ENCODE results near the gene SLC1A3.
"Not testable (repeated sequence)": the region's sequence is repeated elsewhere in the genome, so short reads cannot be mapped to it uniquely, and the experiment has no call there.

SLC1A3 gene

DNA sequence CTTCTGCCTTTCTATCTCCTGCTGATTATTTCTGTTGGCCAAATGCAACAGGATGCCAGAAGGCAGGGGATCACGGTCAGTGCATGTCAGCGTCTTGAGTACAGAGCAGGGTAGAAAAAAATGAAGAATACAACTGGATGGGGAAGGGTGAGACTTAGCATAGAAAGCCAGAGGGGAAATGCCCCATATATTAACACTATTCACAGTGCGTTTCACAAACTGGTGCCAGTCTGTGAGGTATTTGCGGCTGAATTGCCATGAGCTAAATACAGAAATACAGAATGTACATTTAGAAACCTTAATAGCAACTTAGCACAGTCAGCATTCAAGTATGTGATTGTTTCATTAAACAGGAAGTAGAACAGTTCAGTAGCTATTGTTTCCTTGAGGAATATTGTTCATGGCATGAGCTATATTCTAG, 31.0 kb upstream of the SLC1A3 start:
- H3K4me3 ChIP-seq (ENCODE audit: low read depth, low read length): no peak overlapping the region
- no peak for TF ChIP-seq CTCF (IDR thresholded peaks at IDR 0.05; ENCODE audit: low read depth, low read length)

- TF ChIP-seq CTCF (IDR thresholded peaks at IDR 0.05; ENCODE audit: low read depth, low read length): no peak
These were observed 29.7 kb upstream of the SLC1A3 start for GRCh38 chr5:36576721-36577120.

DNA sequence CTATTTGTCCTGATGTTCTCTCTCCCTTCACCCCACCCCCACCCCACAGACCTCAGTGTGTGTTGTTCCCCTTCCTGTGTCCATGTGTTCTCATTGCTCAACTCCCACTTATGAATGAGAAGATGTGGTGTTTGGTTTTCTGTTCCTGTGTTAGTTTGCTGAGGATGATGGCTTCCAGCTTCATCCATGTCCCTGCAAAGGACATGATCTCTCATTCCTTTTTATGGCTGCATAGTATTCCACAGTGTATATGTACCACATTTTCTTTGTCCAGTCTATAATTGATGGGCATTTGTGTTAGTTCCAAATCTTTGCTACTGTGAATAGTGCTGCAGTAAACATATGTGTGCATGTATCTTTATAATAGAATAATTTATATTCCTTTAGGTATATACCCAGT, 26.5 kb upstream of the SLC1A3 start:
- H3K4me3 ChIP-seq (ENCODE audit: low read depth, low read length): not testable (repeated sequence)

More at GRCh38 chr5:36576721-36577120, 29.7 kb upstream of the SLC1A3 start:
- no peak overlapping the region for H3K4me3 ChIP-seq (ENCODE audit: low read depth, low read length)

GRCh38 chr5:36581070-36581469, 25.3 kb upstream of the SLC1A3 start:
- no peak for TF ChIP-seq CTCF (IDR thresholded peaks at IDR 0.05; ENCODE audit: low read depth, low read length)
- no peak overlapping the region for H3K4me3 ChIP-seq (ENCODE audit: low read depth, low read length)

- no peak for TF ChIP-seq CTCF (IDR thresholded peaks at IDR 0.05; ENCODE audit: low read depth, low read length)
- no peak overlapping the region for H3K4me3 ChIP-seq (ENCODE audit: low read depth, low read length)
These were observed 22.2 kb upstream of the SLC1A3 start for GRCh38 chr5:36584009-36584875.

GRCh38 chr5:36585701-36586100, 20.7 kb upstream of the SLC1A3 start:
- TF ChIP-seq CTCF (IDR thresholded peaks at IDR 0.05; ENCODE audit: low read depth, low read length): no peak
- H3K4me3 ChIP-seq (ENCODE audit: low read depth, low read length): no peak overlapping the region

DNA sequence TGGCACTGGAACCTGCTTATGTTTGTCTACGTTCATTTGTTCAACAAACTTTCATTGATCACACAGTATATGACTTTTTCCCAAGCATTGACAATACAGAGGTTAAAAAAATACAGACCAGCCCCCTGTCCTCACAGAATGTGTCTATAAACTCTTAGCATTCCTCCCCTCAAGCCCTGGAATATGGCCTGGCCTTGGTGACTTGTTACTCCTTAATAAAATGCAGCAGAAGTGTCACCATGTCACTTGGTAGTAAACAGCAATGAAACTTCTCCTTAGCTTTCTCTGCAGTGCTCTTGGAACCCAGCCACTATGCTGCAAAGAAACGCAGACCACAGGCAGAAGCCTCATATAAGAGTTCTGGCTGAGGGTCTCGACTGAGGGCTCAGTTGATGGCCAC, 19.1 kb upstream of the SLC1A3 start:
- no peak for TF ChIP-seq CTCF (IDR thresholded peaks at IDR 0.05; ENCODE audit: low read depth, low read length)
- H3K4me3 ChIP-seq (ENCODE audit: low read depth, low read length): no peak overlapping the region

DNA sequence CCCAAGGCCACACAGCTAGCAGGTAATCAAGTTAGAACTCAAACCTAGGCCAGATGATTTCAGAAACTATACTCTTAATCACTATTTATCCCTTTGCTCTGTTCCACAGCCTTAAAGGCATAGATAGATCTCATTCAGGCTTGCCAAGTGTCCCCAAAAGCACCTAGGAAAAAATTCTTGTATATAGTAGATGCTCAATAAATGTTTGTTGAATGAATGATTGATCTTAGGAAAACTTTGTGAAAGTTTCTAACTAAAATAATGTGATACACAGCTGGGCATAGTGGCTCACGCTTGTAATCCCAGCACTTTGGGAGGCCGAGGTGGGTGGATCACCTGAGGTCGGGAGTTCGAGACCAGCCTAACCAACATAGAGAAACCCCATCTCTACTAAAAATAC, 16.7 kb upstream of the SLC1A3 start:
- not testable (repeated sequence) for H3K4me3 ChIP-seq (ENCODE audit: low read depth, low read length)
